ENCODE results near the gene SCP2. TPM values are rescaled to one million over a fixed set of nuclear protein-coding genes. Genes with fewer than 3 reads are reported as not detected.

The SCP2 gene
- total RNA-seq, 1 experiment from 2014 or later, result 56.4 TPM

GRCh38 chr1:52911541-52911940, 15.5 kb upstream of the SCP2 start:
- TF ChIP-seq MLX (CRISPR knock-in tag; IDR thresholded peaks at IDR 0.05) (no peak), ZNF671 (CRISPR knock-in tag; IDR thresholded peaks at IDR 0.05) (no peak), ZNF232 (CRISPR knock-in tag; IDR thresholded peaks at IDR 0.05) (no peak), ATF1 (CRISPR knock-in tag; IDR thresholded peaks at IDR 0.05) (no peak), ZNF263 (CRISPR knock-in tag; IDR thresholded peaks at IDR 0.05; ENCODE audit: low read depth) (no peak), ESRRA (CRISPR knock-in tag; IDR thresholded peaks at IDR 0.05; ENCODE audit: borderline replicate concordance) (no peak), GTF2I (CRISPR knock-in tag; conservative IDR thresholded peaks at IDR 0.05) (no peak), JAZF1 (CRISPR knock-in tag; IDR thresholded peaks at IDR 0.05) (no peak), CREM (CRISPR knock-in tag; IDR thresholded peaks at IDR 0.05) (no peak), SMAD4 (CRISPR knock-in tag; IDR thresholded peaks at IDR 0.05) (no peak), ZNF138 (CRISPR knock-in tag; conservative IDR thresholded peaks at IDR 0.05) (no peak), HMGXB4 (CRISPR knock-in tag; IDR thresholded peaks at IDR 0.05) (no peak), PRRX2 (CRISPR knock-in tag; IDR thresholded peaks at IDR 0.05) (no peak), ATF3 (CRISPR knock-in tag; conservative IDR thresholded peaks at IDR 0.05) (no peak)
- ChIA-PET POLR2A (interaction anchor here (0.7 kb wide), 1 partner anchor 36 kb away, joined by 3 read pairs; no protein-coding TSS in a partner anchor), CTCF (no interaction called here)
- DNase-seq (ENCODE audit: low spot score) (no peak), ATAC-seq (no peak)
- Mint-ChIP-seq H3K36me3 (no peaks in the 10 kb centered on the region), H3K4me1 (0 out of 2 replicates have a peak, but pooled peaks cover 3% of the 10 kb centered on the region), H3K27ac (no peak overlapping the region), H3K9me3 (no peaks in the 10 kb centered on the region), H3K4me3 (no peak overlapping the region), H3K27me3 (ENCODE audit: low read depth) (no peaks in the 10 kb centered on the region)

GRCh38 chr1:52913014-52913413, 14.1 kb upstream of the SCP2 start:
- H3K36me3 Mint-ChIP-seq, result no peaks in the 10 kb centered on the region
- DNase-seq (ENCODE audit: low spot score) (no peak), ATAC-seq (no peak)
- H3K9me3 Mint-ChIP-seq, result no peaks in the 10 kb centered on the region
- H3K27me3 Mint-ChIP-seq (ENCODE audit: low read depth), result no peaks in the 10 kb centered on the region
- TF ChIP-seq FOXK1 (CRISPR knock-in tag; IDR thresholded peaks at IDR 0.05) (no peak), NFE2L1 (CRISPR knock-in tag; IDR thresholded peaks at IDR 0.05) (no peak), TEAD1 (CRISPR knock-in tag; IDR thresholded peaks at IDR 0.05) (no peak), EMX1 (CRISPR knock-in tag; IDR thresholded peaks at IDR 0.05) (no peak), E2F5 (CRISPR knock-in tag; IDR thresholded peaks at IDR 0.05) (no peak), FOXP4 (CRISPR knock-in tag; IDR thresholded peaks at IDR 0.05) (no peak), FOXP1 (CRISPR knock-in tag; IDR thresholded peaks at IDR 0.05; ENCODE audit: borderline replicate concordance) (no peak), ZNF532 (CRISPR knock-in tag; IDR thresholded peaks at IDR 0.05; ENCODE audit: borderline replicate concordance) (no peak), JUN (CRISPR knock-in tag; IDR thresholded peaks at IDR 0.05) (no peak), CBFB (CRISPR knock-in tag; IDR thresholded peaks at IDR 0.05; ENCODE audit: low read depth) (no peak), ZNF138 (CRISPR knock-in tag; conservative IDR thresholded peaks at IDR 0.05) (no peak), OVOL2 (CRISPR knock-in tag; IDR thresholded peaks at IDR 0.05; ENCODE audit: borderline replicate concordance) (no peak), ZNF263 (CRISPR knock-in tag; IDR thresholded peaks at IDR 0.05; ENCODE audit: low read depth) (no peak)
- 0 out of 2 replicates have a peak, but pooled peaks cover 3% of the 10 kb centered on the region for H3K4me1 Mint-ChIP-seq
- H3K4me3 Mint-ChIP-seq, result no peak overlapping the region
- ChIA-PET CTCF (no interaction called here), POLR2A (no interaction called here)
- H3K27ac Mint-ChIP-seq, result peak overlapping the region; percentile 47
